ENCODE data around the gene POLR3K.
"Not testable (repeated sequence)": the region's sequence is repeated elsewhere in the genome, so short reads cannot be mapped to it uniquely, and the experiment has no call there.

POLR3K gene

GRCh38 chr16:63998-64913, 10.8 kb upstream of the POLR3K start:
- DNase-seq = no peak

- DNase-seq = no peak
Observed at GRCh38 chr16:63466-63865, 10.1 kb upstream of the POLR3K start.

- DNase-seq = no peak
Observed at GRCh38 chr16:62968-63391, 9.6 kb upstream of the POLR3K start.

- DNase-seq = no peak
Observed at GRCh38 chr16:62283-62967, 9.0 kb upstream of the POLR3K start.

- no peak for DNase-seq
Observed at GRCh38 chr16:61879-62281, 8.5 kb upstream of the POLR3K start.

GRCh38 chr16:60929-61878, 7.8 kb upstream of the POLR3K start:
- DNase-seq = no peak

GRCh38 chr16:60166-60565, 6.8 kb upstream of the POLR3K start:
- DNase-seq = no peak

- no peak for DNase-seq
Observed at GRCh38 chr16:59440-60059, 6.1 kb upstream of the POLR3K start.

GRCh38 chr16:58491-59439, 5.4 kb upstream of the POLR3K start:
- no peak for DNase-seq

GRCh38 chr16:57711-58110, 4.3 kb upstream of the POLR3K start:
- DNase-seq = no peak

- DNase-seq = no peak
Observed at GRCh38 chr16:56231-56927, 3.0 kb upstream of the POLR3K start.

GRCh38 chr16:55571-56136, 2.2 kb upstream of the POLR3K start:
- no peak for DNase-seq

GRCh38 chr16:54237-54581, 801 bp upstream of the POLR3K start:
- DNase-seq = no peak

GRCh38 chr16:50769-51591, 2.4 kb downstream of the POLR3K start:
- no peak for DNase-seq

- no peak for DNase-seq
Observed at GRCh38 chr16:47234-47633, 6.2 kb downstream of the POLR3K start.

GRCh38 chr16:46510-46909, 6.9 kb downstream of the POLR3K start:
- DNase-seq = not testable (repeated sequence)

GRCh38 chr16:45454-45853, 8.0 kb downstream of the POLR3K start:
- DNase-seq = no peak

- no peak for DNase-seq
Observed at GRCh38 chr16:44655-45054, 8.8 kb downstream of the POLR3K start.

- DNase-seq = no peak
Observed at GRCh38 chr16:43294-43693, 10.1 kb downstream of the POLR3K start.

GRCh38 chr16:42691-43090, 10.7 kb downstream of the POLR3K start:
- no peak for DNase-seq

Data from CD4-positive, alpha-beta T cell treated with Interleukin-17A for 4 hours (primary cell).